ENCODE results near the gene CENPV.

DNA sequence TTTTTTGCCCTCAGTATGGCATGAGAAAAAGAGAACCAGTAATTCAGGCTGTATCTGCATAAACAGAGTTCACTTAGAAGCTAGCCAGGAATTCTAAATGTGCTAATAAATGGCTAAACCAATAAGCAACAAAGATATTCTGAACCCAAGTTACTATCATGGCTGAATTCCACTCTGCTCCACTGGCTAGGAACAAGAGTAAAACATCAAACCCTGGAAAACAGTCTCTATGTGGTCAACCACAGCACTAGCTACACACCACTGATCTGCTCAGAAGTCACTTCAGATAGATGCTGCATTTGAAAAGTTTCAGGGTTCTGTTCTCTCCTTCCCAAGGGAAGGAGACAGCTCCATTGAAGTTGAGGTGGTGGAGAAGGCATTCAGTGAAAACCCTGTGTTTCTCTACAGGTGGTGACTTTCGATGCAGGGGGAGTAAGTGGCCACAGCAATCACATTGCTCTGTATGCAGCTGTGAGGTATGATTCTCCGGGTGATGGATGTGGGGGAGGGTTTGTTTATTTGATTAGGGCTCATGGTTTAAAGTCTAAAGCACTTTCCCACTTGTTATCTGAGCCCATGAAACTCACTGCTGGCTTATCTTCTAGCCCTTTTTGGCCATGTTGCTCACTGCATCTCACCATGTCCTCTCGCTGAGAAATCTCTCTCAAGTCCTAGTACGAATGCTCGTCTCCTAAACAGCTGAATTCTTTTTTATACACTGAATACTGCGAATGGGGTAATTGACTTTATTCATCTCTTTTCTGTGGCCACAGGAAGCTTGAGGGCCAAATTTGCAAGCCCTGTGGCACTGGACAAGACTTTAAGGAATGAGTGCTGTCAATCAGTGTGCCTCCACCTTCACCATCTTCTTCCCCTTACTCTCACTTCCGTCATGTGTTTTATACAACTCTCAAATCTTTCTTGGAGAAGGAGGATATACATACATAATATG is 39.9 kb downstream of the CENPV start:
- no peak for TF ChIP-seq EZH2 (IDR thresholded peaks at IDR 0.05; ENCODE audit: insufficient read depth, poor library complexity, severe bottlenecking)
- no peak for TF ChIP-seq EZH2phosphoT487 (IDR thresholded peaks at IDR 0.05; ENCODE audit: insufficient read depth, low read depth)
